HG03457 (cell line): Measurements from ENCODE around the gene DUSP16.

Experiments
- ATAC-seq: cut with Tn5 transposase; IDR thresholded peaks from one replicate; pipeline ENCODE4 v1.9.1; 2021; ENCODE audit warnings: moderate number of reproducible peaks; ENCODE audit not compliant: unreplicated experiment

DUSP16 gene

GRCh38 chr12:12548713-12549112 is 13.9 kb downstream of the DUSP16 start:
- ATAC-seq, result no peak

- ATAC-seq, result no peak
Observed at GRCh38 chr12:12546314-12546772, 16.3 kb downstream of the DUSP16 start.

GRCh38 chr12:12543959-12544358 is 18.7 kb downstream of the DUSP16 start:
- no peak for ATAC-seq

- no peak for ATAC-seq
Observed at GRCh38 chr12:12542964-12543363, 19.7 kb downstream of the DUSP16 start.

GRCh38 chr12:12542286-12542685 is 20.4 kb downstream of the DUSP16 start:
- no peak for ATAC-seq

GRCh38 chr12:12541782-12542181 is 20.9 kb downstream of the DUSP16 start:
- ATAC-seq, result no peak

- no peak for ATAC-seq
Observed at GRCh38 chr12:12540261-12541013, 22.2 kb downstream of the DUSP16 start.

GRCh38 chr12:12539028-12539810 is 23.4 kb downstream of the DUSP16 start:
- no peak for ATAC-seq

GRCh38 chr12:12538535-12538934 is 24.1 kb downstream of the DUSP16 start:
- no peak for ATAC-seq

- ATAC-seq, result no peak
Observed at GRCh38 chr12:12537421-12537820, 25.2 kb downstream of the DUSP16 start.

- ATAC-seq, result no peak
Observed at GRCh38 chr12:12534975-12535374, 27.7 kb downstream of the DUSP16 start.

- no peak for ATAC-seq
Observed at GRCh38 chr12:12534166-12534866, 28.3 kb downstream of the DUSP16 start.

GRCh38 chr12:12533238-12533829 is 29.3 kb downstream of the DUSP16 start:
- no peak for ATAC-seq

GRCh38 chr12:12531194-12531593 is 31.5 kb downstream of the DUSP16 start:
- ATAC-seq, result no peak

- ATAC-seq, result no peak
Observed at GRCh38 chr12:12529783-12530421, 32.8 kb downstream of the DUSP16 start.

GRCh38 chr12:12528361-12529270 is 34.0 kb downstream of the DUSP16 start:
- no peak for ATAC-seq

GRCh38 chr12:12527820-12528296 is 34.8 kb downstream of the DUSP16 start:
- no peak for ATAC-seq

GRCh38 chr12:12524128-12524527 is 38.5 kb downstream of the DUSP16 start:
- no peak for ATAC-seq

GRCh38 chr12:12523229-12523628 is 39.4 kb downstream of the DUSP16 start:
- ATAC-seq, result no peak
